Keratinocyte (primary cell): ENCODE data around the gene SULF2. TPM values are rescaled to one million over a fixed set of nuclear protein-coding genes. Genes with fewer than 3 reads are reported as not detected.

Experiments
- DNase-seq: peaks from one replicate; pipeline ENCODE4 v3.0.0-alpha.2; 2011; ENCODE audit warnings: low read depth, missing footprints, low spot score
- FAIRE-seq: peaks from 2 replicates; lab custom pipeline; 2011; peaks lifted over from hg19 to GRCh38; lab: Jason Lieb, UNC
- H2AFZ ChIP-seq: 2 replicates; pipeline ENCODE4 v1.6.0; 2012; ENCODE audit warnings: low read length, control low read depth, inconsistent platforms; ENCODE audit not compliant: control insufficient read depth
- H3K27ac ChIP-seq: 2 replicates; pipeline ENCODE4 v1.5.1; 2011; ENCODE audit warnings: low read length; ENCODE audit not compliant: control insufficient read depth, insufficient read depth
- H3K27me3 ChIP-seq: 3 replicates; pipeline ENCODE4 v1.6.0; 2011; ENCODE audit warnings: low read length; ENCODE audit not compliant: control insufficient read depth, insufficient read depth; ENCODE audit errors: extremely low read depth
- H3K36me3 ChIP-seq, 2 experiments: 2 replicates in 1 of 2; 3 replicates in 1 of 2; pipeline ENCODE4 v1.5.1; 2011; ENCODE audit warnings: low read length in 2 of 2, mild to moderate bottlenecking in 1 of 2; ENCODE audit not compliant: control insufficient read depth in 2 of 2, insufficient read depth in 2 of 2; ENCODE audit errors: extremely low read depth in 1 of 2
- H3K4me1 ChIP-seq: 3 replicates; pipeline ENCODE4 v1.5.1; 2011; ENCODE audit warnings: low read length; ENCODE audit not compliant: control insufficient read depth, insufficient read depth; ENCODE audit errors: extremely low read depth
- H3K4me2 ChIP-seq: 3 replicates; pipeline ENCODE4 v1.6.0; 2011; ENCODE audit warnings: low read depth, low read length; ENCODE audit not compliant: control insufficient read depth, insufficient read depth; ENCODE audit errors: extremely low read depth
- H3K4me3 ChIP-seq, 3 experiments: fragments of 200-600 bp in 1 of 3; sonication (generic) in 1 of 3; 2 replicates in 2 of 3; 3 replicates in 1 of 3; pipeline ENCODE4 v1.5.1; 2011 to 2016; ENCODE audit warnings: low read length in 3 of 3, mild to moderate bottlenecking in 3 of 3, control low read depth in 2 of 3, inconsistent platforms in 1 of 3, low read depth in 1 of 3, mixed read lengths in 1 of 3, mixed run types in 1 of 3, moderate library complexity in 1 of 3; ENCODE audit not compliant: control insufficient read depth in 2 of 3, insufficient read depth in 2 of 3; ENCODE audit errors: extremely low read depth in 1 of 3
- H3K79me2 ChIP-seq: 2 replicates; pipeline ENCODE4 v1.6.0; 2012; ENCODE audit warnings: low read length; ENCODE audit not compliant: control insufficient read depth, insufficient read depth
- H3K9ac ChIP-seq: 3 replicates; pipeline ENCODE4 v1.6.0; 2011; ENCODE audit warnings: low read length; ENCODE audit not compliant: control insufficient read depth, insufficient read depth; ENCODE audit errors: extremely low read depth
- H3K9me1 ChIP-seq: 3 replicates; pipeline ENCODE4 v1.6.0; 2011; ENCODE audit warnings: low read length; ENCODE audit not compliant: control insufficient read depth, insufficient read depth; ENCODE audit errors: extremely low read depth
- H3K9me3 ChIP-seq: 2 replicates; pipeline ENCODE4 v1.5.1; 2012; ENCODE audit warnings: low read depth, low read length; ENCODE audit not compliant: control insufficient read depth
- H4K20me1 ChIP-seq: 3 replicates; pipeline ENCODE4 v1.6.0; 2011; ENCODE audit warnings: low read length; ENCODE audit not compliant: control insufficient read depth, insufficient read depth; ENCODE audit errors: extremely low read depth
- CTCF ChIP-seq, 3 experiments: IDR thresholded peaks in 1 of 3; conservative IDR thresholded peaks in 1 of 3; optimal IDR thresholded peaks in 1 of 3; 2 replicates in 2 of 3; 3 replicates in 1 of 3; pipeline versions ENCODE3 to v1.5.1; 2011; ENCODE audit warnings: low read length in 3 of 3, mild to moderate bottlenecking in 3 of 3, moderate library complexity in 2 of 3, control low read depth in 1 of 3, inconsistent platforms in 1 of 3; ENCODE audit not compliant: insufficient read depth in 2 of 3; ENCODE audit errors: extremely low read depth in 1 of 3
- EZH2 ChIP-seq: IDR thresholded peaks from one replicate; pipeline ENCODE4 v1.6.1; 2012; ENCODE audit warnings: inconsistent platforms, mild to moderate bottlenecking, low read length, moderate library complexity
- dilution Hi-C: fragments of 300-500 bp; cut with MboI; formaldehyde crosslinking; loops from one replicate; pipeline ENCODE4 v1.7.0; 2020; ENCODE audit warnings: low sequenced_read_pairs; ENCODE audit not compliant: extremely low pct_ligation_motif_present
- polyA plus RNA-seq, 5 experiments: library from polyadenylated mRNA; depleted of rRNA in 3 of 5; stranded (reverse) in 3 of 5; stranded (forward) in 1 of 5; unstranded in 1 of 5; fragments of >200 nt; gene quantifications; 1 replicate in 1 of 5; 2 replicates in 3 of 5; 3 replicates in 1 of 5; pipeline versions ENCODE4 v1.2.1 to v1.2.3, GENCODE V29; 2011 to 2012; ENCODE audit warnings: missing spikeins in 2 of 5, low read depth in 1 of 5, low replicate concordance in 1 of 5
- small RNA-seq, 3 experiments: library from RNA; depleted of rRNA; stranded (forward); fragments of <200 nt; gene quantifications; one replicate each; pipeline ENCODE3, GENCODE V24; 2012; ENCODE audit warnings: low read depth in 3 of 3, low replicate concordance in 1 of 3; ENCODE audit not compliant: insufficient read length in 3 of 3

The SULF2 gene
- polyA plus RNA-seq, 1 donor (not counting 4 experiments of a cell fraction or from before 2014, with no cell fraction given), result 64.4 TPM

GRCh38 chr20:47609001-47609400 is 176.3 kb downstream of the SULF2 start:
- no peaks in the 10 kb centered on the region for H3K36me3 ChIP-seq
- no peak overlapping the region for H2AFZ ChIP-seq
- no peaks in the 10 kb centered on the region for H3K9me1 ChIP-seq
- TF ChIP-seq EZH2 (no peak), CTCF (optimal IDR thresholded peaks at IDR 0.05 in 1 of 3, IDR thresholded peaks at IDR 0.05 in 1 of 3, conservative IDR thresholded peaks at IDR 0.05 in 1 of 3; ENCODE audit: extremely low read depth in 1 of 3, insufficient read depth in 2 of 3, low read length in 3 of 3) (no peak)
- no peak overlapping the region for H3K4me2 ChIP-seq
- dilution Hi-C loops, result no loop called here
- no peak overlapping the region for H3K4me3 ChIP-seq
- no peaks in the 10 kb centered on the region for H3K27me3 ChIP-seq
- peaks cover 26% of the 10 kb centered on the region for H3K79me2 ChIP-seq
- H3K4me1 ChIP-seq, result peaks cover 20% of the 10 kb centered on the region
- DNase-seq, result no peak
- no peaks in the 10 kb centered on the region for H4K20me1 ChIP-seq
- no peak overlapping the region for H3K9ac ChIP-seq
- no peaks in the 10 kb centered on the region for H3K9me3 ChIP-seq
- H3K27ac ChIP-seq, result no peak overlapping the region
- FAIRE-seq, result no peak

Small RNA genes within 50 kb of the gene (small RNA-seq; reads per million reads assigned to genes)
- gene RNU7-173P, result 0 reads per million in 3 experiments
